ENCODE results near the gene RAB36.

Gene RAB36, protein sequence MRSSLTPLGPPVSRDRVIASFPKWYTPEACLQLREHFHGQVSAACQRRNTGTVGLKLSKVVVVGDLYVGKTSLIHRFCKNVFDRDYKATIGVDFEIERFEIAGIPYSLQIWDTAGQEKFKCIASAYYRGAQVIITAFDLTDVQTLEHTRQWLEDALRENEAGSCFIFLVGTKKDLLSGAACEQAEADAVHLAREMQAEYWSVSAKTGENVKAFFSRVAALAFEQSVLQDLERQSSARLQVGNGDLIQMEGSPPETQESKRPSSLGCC

DNA sequence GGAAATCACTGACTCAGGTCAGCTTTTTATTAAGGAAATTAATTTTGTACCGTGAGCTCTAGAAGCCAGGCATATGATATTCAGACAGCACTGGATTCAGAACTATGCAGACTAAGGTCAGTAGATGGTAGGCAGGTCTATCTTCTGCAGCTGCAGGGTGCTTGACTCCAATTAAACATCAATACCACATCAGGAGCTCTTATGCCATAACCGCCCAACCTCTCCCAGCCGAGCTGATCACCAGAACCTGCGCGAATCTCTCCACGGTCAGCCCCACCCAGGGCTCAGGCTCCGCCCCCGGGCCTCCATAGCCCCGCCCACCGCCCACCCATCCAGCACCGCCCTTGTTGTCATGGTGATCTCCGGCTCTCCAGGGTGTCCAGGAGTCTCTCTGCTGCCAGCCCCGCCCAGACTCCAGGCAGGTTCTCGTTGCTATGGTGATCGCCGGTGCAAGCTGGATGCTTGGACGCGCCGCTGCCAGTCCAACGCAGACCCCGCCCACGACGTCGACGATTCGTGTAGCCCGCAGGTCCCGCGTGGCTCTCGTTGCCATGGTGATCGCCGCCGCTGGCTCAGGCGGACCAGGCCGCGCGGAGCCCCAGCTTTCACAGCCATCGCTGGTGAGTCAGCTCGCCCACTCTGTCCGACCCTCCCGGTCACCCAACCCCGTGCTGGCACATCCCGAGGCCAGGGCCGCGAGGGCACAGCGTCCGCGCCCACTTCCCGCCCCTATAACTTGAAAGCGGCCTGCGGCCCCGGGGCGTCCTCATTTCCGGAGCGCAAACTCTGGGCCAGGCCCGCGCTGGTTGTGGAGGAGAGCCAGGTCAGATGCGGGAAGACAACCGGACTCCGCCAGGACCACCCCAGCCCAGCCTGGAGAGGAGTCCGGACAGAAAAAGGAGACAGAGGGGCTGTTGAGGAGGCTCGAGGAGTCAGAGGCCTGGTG, at the start of gene RAB36:
Gene RAB36 (plus strand): TSS at position 546 of the 946 bp plus-strand sequence. CDS start 1,140 bp downstream, outside the sequence.
- peak in 1 of 2 donors; percentile 34 for DNase-seq

DNA sequence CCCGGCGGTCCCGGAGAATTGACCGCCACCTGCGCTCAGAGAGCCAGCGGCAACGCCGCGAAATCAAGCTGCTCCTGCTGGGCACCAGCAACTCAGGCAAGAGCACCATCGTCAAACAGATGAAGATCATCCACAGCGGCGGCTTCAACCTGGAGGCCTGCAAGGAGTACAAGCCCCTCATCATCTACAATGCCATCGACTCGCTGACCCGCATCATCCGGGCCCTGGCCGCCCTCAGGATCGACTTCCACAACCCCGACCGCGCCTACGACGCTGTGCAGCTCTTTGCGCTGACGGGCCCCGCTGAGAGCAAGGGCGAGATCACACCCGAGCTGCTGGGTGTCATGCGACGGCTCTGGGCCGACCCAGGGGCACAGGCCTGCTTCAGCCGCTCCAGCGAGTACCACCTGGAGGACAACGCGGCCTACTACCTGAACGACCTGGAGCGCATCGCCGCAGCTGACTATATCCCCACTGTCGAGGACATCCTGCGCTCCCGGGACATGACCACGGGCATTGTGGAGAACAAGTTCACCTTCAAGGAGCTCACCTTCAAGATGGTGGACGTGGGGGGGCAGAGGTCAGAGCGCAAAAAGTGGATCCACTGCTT, 49.4 kb upstream of the RAB36 start:
- no peak for DNase-seq

GRCh38 chr22:23097412-23098229, 47.7 kb upstream of the RAB36 start:
- DNase-seq, result no peak

GRCh38 chr22:23098230-23098705, 47.0 kb upstream of the RAB36 start:
- no peak for DNase-seq

- no peak for DNase-seq
Observed at GRCh38 chr22:23098718-23099530, 46.4 kb upstream of the RAB36 start.

- no peak for DNase-seq
Observed at GRCh38 chr22:23099531-23099804, 45.8 kb upstream of the RAB36 start.

- no peak for DNase-seq
Observed at GRCh38 chr22:23100124-23100801, 45.0 kb upstream of the RAB36 start.

- DNase-seq, result no peak
Observed at GRCh38 chr22:23101524-23101923, 43.8 kb upstream of the RAB36 start.

DNA sequence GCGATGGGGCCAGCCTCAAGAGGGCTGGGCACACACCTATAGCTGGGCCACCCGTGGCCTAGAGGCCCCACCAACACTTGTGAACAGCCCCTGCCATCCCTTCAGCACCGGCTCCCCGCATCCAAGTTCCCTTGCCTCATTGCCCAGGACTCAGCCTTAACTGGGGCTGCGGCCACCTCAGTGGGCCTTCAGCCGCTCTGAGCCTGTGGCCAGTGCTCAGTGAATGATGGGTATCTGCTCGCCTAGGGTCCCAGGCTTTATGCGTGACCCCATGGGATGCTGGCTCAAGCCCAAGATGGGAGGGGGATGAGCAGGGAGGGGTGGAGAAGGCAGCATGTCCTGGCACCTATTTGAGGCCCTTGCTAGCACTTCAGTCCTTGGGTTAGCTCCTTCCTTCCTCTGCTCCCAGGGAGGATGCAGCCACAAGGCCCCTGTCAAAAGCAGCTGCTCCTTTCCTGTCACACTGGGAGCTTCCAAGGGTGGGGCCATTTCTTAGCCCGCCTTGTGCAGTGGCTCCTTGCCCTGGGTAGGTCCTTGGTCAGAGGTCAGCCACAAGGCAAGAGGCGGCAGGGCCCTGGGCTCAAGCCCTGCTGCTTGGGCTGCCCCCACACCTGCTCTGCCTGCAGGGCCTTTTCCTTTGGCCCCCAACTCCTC, 43.1 kb upstream of the RAB36 start:
- no peak for DNase-seq

DNA sequence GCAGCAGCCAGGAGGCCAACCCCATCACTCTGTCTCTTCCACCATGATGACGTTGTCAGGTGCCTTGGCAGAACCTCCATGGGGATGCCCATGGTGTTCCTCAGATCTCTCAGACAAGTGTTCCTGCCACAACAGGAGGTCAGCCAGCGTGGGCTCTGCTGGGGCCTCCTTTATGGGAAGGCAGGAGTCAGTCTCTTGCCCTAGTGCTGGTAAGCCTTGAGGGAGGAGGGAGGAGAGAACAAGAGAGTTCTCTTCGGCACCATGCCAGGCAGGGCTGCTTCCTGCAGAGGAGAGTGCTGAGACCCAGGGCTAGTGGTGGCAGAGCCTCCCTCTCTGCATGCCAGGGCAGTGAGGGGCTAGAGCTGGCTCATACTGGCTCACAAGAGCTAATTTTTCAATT, 42.5 kb upstream of the RAB36 start:
- DNase-seq, result no peak

DNA sequence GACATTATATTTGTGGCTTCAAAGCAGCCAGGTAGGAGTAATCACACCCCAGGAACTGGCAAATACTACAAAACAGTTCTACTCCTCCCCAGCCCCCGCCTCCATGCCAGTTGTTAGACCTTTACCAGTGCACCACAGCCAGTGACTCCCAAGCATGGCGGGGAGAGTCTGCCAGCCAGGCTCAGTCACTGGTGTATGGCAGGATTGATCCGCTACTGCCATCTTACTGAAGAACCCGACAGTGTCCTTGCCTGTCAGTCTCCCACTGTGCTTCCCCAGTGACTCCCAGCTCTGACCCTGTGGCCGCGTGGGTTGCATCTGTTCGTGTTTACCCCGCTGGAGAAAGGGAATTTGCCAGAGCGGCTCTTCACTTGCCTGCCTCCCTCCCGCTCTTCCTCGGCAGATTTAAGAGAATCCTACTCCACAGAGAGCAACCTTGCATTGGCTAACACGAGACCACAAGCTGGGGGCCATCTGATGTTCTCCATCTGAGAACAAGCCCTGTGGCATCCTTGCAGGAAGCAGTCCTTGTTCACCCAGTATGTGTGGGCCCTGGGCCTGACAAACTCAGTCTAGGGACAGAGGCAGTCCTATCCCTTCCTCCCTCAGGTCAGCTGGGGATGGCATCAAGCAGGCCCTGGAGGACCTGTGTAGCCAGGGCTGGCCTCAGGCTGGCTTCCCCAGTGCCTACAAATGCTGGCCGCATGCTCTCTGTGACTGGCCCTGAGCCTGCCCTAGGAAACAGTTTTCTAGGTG, 41.9 kb upstream of the RAB36 start:
- no peak for DNase-seq

DNA sequence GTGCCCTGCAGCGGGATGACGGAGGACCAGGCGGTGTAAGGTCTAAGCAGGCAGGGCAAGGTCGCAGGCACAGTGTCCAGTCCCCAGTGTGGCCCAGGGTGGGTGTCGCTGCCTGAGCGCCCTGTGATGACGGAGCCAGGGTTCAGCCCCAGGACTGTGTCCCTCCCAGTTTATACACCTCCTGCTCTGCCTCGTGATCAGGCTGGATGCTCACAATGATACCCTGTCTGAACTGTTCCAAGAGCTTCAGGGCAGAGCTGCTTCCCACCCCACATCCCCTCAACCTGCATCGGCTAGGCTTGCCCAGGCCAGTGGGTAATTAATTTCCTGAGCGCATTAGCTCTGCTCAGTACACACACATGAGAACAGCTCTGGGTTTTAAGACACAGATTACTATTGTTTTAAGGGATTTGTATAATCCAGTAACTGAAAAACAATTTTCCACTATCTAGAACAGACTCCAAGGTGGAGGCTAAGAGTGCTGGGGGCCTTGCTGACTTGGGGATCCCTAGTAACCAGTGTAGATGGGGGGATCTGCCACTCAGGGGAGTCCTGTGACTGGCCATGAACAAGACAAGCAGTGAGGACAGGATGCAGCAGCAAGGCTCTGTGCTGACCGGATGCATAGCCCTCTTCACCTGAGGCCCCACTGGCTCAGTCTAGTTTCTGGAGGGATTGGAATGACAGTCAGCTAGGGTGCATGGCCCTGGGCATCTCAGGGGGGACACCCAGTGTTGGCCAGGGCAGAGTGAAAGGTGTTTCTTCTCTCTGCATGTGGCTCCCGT, 40.9 kb upstream of the RAB36 start:
- no peak for DNase-seq

DNA sequence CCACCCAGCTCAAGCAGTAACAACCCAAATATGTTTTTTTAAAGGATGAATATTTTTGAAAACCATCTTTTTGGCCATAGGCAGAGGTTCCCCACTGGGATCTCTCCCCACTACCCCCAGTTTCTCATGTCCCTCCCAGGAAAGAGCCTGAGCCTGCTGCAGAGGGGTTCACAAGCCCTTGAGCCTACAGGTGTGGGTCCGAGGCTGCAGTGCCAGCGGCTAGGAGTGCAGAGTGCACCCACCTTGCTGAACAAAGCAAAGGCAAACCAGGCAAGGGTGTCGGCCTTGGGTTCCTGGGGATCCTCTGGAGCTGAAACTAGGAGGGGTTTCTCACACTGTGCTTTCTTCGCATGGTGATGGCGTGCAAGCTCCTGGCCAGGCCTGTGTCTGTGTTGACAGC, 40.0 kb upstream of the RAB36 start:
- no peak for DNase-seq

- DNase-seq, result no peak
Observed at GRCh38 chr22:23105919-23106318, 39.4 kb upstream of the RAB36 start.

GRCh38 chr22:23106344-23106743, 38.9 kb upstream of the RAB36 start:
- no peak for DNase-seq

- no peak for DNase-seq
Observed at GRCh38 chr22:23106906-23107367, 38.3 kb upstream of the RAB36 start.

- no peak for DNase-seq
Observed at GRCh38 chr22:23107487-23108248, 37.6 kb upstream of the RAB36 start.

Data from bone marrow (tissue), 2 donors.